Measurements from ENCODE around the gene CASQ2. TPM values are rescaled to one million over a fixed set of nuclear protein-coding genes. Genes with fewer than 3 reads are reported as not detected.

The CASQ2 gene
- total RNA-seq, 1 donor from 2014 or later, result not detected

DNA sequence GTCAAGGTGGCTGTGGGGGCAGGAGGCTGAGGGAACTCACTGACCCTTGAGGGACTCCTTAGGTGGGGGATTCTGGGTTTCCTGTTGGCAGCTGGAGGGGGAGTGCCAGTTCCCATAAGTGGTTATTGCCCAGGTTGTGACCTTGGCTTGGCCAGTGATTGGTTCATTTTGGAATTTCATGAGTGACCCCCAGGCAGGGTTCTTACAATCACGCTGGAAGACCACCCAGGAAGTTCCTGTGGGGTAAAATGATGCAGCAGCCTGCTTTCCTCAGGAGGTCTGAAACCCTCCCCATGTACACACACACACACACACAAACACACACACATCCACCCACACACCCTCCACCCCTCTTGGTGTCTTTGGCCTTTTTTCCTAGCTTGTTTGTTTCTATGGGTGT, 109.9 kb downstream of the CASQ2 start:
- H3K4me3 Mint-ChIP-seq (ENCODE audit: low read depth), result no peak overlapping the region
- no peak for DNase-seq (ENCODE audit: low spot score, unreplicated experiment)
- H3K27ac Mint-ChIP-seq, result no peak overlapping the region
- H3K36me3 Mint-ChIP-seq (ENCODE audit: insufficient read depth), result peaks cover 8% of the 10 kb centered on the region
- H3K9me3 Mint-ChIP-seq (ENCODE audit: low read depth), result no peaks in the 10 kb centered on the region
- no peaks in the 10 kb centered on the region for H3K27me3 Mint-ChIP-seq
- H3K4me1 Mint-ChIP-seq (ENCODE audit: low read depth), result peaks cover 13% of the 10 kb centered on the region
- TF ChIP-seq, protein P1, sequence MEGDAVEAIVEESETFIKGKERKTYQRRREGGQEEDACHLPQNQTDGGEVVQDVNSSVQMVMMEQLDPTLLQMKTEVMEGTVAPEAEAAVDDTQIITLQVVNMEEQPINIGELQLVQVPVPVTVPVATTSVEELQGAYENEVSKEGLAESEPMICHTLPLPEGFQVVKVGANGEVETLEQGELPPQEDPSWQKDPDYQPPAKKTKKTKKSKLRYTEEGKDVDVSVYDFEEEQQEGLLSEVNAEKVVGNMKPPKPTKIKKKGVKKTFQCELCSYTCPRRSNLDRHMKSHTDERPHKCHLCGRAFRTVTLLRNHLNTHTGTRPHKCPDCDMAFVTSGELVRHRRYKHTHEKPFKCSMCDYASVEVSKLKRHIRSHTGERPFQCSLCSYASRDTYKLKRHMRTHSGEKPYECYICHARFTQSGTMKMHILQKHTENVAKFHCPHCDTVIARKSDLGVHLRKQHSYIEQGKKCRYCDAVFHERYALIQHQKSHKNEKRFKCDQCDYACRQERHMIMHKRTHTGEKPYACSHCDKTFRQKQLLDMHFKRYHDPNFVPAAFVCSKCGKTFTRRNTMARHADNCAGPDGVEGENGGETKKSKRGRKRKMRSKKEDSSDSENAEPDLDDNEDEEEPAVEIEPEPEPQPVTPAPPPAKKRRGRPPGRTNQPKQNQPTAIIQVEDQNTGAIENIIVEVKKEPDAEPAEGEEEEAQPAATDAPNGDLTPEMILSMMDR (IDR thresholded peaks at IDR 0.05; ENCODE audit: unreplicated experiment), result no peak

DNA sequence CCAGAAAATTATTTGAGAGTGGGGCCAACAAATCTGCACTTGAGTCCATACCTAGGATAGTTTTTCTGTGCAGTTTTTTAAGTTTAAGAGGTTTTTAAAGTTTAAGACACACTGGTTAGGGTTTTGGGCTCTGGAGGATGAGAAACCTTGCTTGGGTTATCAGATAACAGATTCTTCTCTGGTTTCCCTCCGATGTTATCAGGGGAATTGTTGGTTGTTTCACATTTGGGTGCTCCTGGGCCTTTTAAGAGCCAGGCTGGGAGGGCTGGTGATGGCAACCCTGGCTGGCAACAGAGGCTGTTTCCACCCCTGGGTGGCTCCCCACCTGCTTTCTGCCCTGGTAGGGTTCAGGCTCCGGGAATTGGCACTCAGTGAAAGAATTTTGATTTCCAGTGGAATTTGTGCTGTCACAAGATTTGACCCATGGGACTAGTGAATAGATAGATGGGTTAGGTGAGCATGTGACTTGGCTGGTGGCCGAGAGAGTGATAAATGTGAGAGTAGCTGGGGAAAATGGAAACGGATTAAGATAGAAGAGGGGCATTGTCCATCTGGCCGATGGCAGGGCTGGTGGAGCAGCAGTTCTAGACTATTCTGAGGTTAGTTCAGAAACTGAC, 111.9 kb downstream of the CASQ2 start:
- DNase-seq (ENCODE audit: low spot score, unreplicated experiment), result no peak
- no peak overlapping the region for H3K27ac Mint-ChIP-seq
- H3K9me3 Mint-ChIP-seq (ENCODE audit: low read depth), result no peaks in the 10 kb centered on the region
- H3K36me3 Mint-ChIP-seq (ENCODE audit: insufficient read depth), result peaks cover 16% of the 10 kb centered on the region
- peaks cover 17% of the 10 kb centered on the region for H3K4me1 Mint-ChIP-seq (ENCODE audit: low read depth)
- H3K27me3 Mint-ChIP-seq, result no peaks in the 10 kb centered on the region
- no peak overlapping the region for H3K4me3 Mint-ChIP-seq (ENCODE audit: low read depth)
- TF ChIP-seq, protein P1 (IDR thresholded peaks at IDR 0.05; ENCODE audit: unreplicated experiment), result no peak

DNA sequence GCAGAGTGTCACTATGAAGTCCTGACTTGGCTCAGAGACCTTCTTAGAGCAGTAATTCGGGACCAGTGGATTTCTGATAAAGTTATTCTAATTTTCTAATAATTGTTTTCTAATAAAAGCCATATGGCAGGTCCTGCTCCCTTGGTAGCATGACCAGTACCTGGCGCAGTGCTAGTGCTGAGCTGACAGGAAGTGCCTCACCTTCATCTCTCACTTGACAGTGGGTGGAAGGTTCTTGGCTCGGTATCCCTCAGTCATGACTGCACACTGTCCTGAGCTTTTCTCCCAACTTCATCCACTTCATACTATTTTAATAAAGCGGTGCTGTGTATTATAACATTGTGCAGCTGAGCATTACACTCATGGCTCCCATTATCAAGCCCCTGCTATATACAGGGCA, 112.6 kb downstream of the CASQ2 start:
- Mint-ChIP-seq H3K4me1 (ENCODE audit: low read depth) (peaks cover 17% of the 10 kb centered on the region), H3K27me3 (no peaks in the 10 kb centered on the region), H3K36me3 (ENCODE audit: insufficient read depth) (peaks cover 16% of the 10 kb centered on the region), H3K9me3 (ENCODE audit: low read depth) (no peaks in the 10 kb centered on the region), H3K4me3 (ENCODE audit: low read depth) (no peak overlapping the region), H3K27ac (no peak overlapping the region)
- TF ChIP-seq, protein P1 (IDR thresholded peaks at IDR 0.05; ENCODE audit: unreplicated experiment), result no peak
- no peak for DNase-seq (ENCODE audit: low spot score, unreplicated experiment)

DNA sequence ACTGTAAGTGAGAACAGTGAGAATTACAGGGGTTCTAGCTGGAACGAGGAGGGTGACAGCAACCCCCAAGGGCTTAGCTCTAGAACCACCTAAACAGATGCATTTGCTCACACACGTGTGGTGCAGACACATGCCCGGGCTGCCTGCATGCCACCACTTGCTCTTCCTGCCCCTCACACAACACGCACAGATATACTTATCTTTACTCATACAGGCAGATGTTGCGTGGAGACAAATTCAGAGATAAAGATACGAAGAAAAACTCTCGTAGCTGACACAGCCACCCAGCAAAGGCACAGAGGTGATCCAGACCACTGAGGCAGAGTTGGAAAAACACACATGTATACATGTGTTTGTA, 113.2 kb downstream of the CASQ2 start:
- no peaks in the 10 kb centered on the region for H3K27me3 Mint-ChIP-seq
- H3K27ac Mint-ChIP-seq, result peak overlapping the region; percentile 65
- no peak overlapping the region for H3K4me3 Mint-ChIP-seq (ENCODE audit: low read depth)
- TF ChIP-seq, protein P1 (IDR thresholded peaks at IDR 0.05; ENCODE audit: unreplicated experiment), result no peak
- H3K36me3 Mint-ChIP-seq (ENCODE audit: insufficient read depth), result peaks cover 15% of the 10 kb centered on the region
- no peaks in the 10 kb centered on the region for H3K9me3 Mint-ChIP-seq (ENCODE audit: low read depth)
- DNase-seq (ENCODE audit: low spot score, unreplicated experiment), result no peak
- H3K4me1 Mint-ChIP-seq (ENCODE audit: low read depth), result peaks cover 17% of the 10 kb centered on the region

DNA sequence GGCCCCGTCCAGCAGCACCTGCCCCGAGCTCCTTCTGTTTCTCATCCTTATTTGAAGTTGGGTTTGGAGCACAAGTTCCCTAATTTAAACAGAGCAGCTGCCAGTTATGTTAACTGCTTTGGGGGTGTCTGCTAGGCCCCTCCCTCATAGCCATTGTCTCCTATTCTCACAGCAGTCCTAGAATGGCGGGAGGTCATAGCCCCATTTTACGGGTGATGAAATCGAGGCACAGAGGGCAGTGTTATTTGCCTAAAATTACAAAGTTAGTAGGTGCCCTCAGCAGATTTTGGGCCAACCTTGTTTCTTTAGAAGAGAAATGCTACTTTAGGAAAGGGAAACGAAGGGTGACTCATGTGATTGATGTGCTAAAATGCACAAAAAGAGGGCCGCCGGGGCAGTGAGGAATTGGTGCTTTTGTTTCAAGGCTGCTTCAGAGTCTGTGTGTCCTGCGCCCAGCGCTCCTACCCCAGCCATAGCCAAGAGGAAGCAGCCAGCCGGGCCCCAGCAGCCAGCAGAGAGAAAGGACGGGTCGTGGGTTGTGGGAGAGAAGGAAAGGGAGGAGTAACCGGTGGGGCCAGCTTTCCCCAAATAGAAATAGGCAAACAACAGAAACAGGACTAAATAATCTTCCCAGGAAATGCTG, 113.7 kb downstream of the CASQ2 start:
- no peaks in the 10 kb centered on the region for H3K27me3 Mint-ChIP-seq
- DNase-seq (ENCODE audit: low spot score, unreplicated experiment), result no peak
- H3K4me3 Mint-ChIP-seq (ENCODE audit: low read depth), result no peak overlapping the region
- TF ChIP-seq, protein P1 (IDR thresholded peaks at IDR 0.05; ENCODE audit: unreplicated experiment), result no peak
- H3K27ac Mint-ChIP-seq, result peak overlapping the region; percentile 65
- peaks cover 17% of the 10 kb centered on the region for H3K4me1 Mint-ChIP-seq (ENCODE audit: low read depth)
- no peaks in the 10 kb centered on the region for H3K9me3 Mint-ChIP-seq (ENCODE audit: low read depth)
- peaks cover 14% of the 10 kb centered on the region for H3K36me3 Mint-ChIP-seq (ENCODE audit: insufficient read depth)
